ENCODE measurements around the gene RBM11. TPM values are rescaled to one million over a fixed set of nuclear protein-coding genes. Genes with fewer than 3 reads are reported as not detected.

RBM11 gene
- total RNA-seq, 1 donor from 2014 or later = 1.6 TPM

DNA sequence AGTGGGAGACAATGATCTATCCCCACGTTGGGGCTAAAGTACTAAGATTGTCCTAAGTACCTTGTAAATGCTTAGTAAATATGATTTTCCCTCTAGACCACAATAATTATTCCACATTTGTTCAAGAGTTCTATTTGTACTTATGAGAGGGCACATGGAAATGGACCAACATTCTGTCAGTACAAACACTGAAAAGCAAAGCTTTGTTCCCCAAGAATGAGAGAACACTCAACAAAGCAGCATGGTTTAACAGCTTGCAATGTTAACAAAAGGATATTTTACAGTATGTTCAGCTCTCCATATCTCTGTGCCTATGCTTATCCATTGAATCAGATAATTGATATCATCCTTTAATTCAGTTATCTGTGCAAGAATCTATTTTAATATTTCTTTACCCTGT is 35.4 kb downstream of the RBM11 start:
- POLR2A ChIA-PET = no interaction called here
- H3K27ac Mint-ChIP-seq = no peak overlapping the region
- H3K4me1 Mint-ChIP-seq = peaks cover 2% of the 10 kb centered on the region
- no peak for DNase-seq
- no peak for TF ChIP-seq CTCF (IDR thresholded peaks at IDR 0.05)
- intact Hi-C loops (cut with micrococcal nuclease) = no loop called here
- no peak for ATAC-seq (ENCODE audit: low read depth)
- no peak overlapping the region for H3K4me3 Mint-ChIP-seq
- peaks cover 4% of the 10 kb centered on the region for H3K9me3 Mint-ChIP-seq
- CTCF ChIA-PET = interaction anchor here (1.2 kb wide), 1 partner anchor 10 kb away, joined by 3 read pairs; no protein-coding TSS in a partner anchor
- peaks cover 5% of the 10 kb centered on the region for H3K27me3 Mint-ChIP-seq
- H3K36me3 Mint-ChIP-seq (ENCODE audit: low read depth) = no peaks in the 10 kb centered on the region

GRCh38 chr21:14259747-14260146 is 43.8 kb downstream of the RBM11 start:
- H3K36me3 Mint-ChIP-seq (ENCODE audit: low read depth) = no peaks in the 10 kb centered on the region
- no peak overlapping the region for H3K27ac Mint-ChIP-seq
- H3K27me3 Mint-ChIP-seq = peaks cover 2% of the 10 kb centered on the region
- DNase-seq (no peak), ATAC-seq (ENCODE audit: low read depth) (no peak)
- H3K9me3 Mint-ChIP-seq = no peaks in the 10 kb centered on the region
- intact Hi-C loops (cut with micrococcal nuclease) = loop anchor here (1.0 to 5.0 kb wide), 7 partner anchors 143 to 1567 kb away; no protein-coding TSS in a partner anchor
- POLR2A ChIA-PET = no interaction called here
- no peaks in the 10 kb centered on the region for H3K4me1 Mint-ChIP-seq
- TF ChIP-seq CTCF (IDR thresholded peaks at IDR 0.05) = no peak
- CTCF ChIA-PET = interaction anchor here (0.8 to 1.3 kb wide), 5 partner anchors 15 to 1293 kb away, joined by 3 to 7 read pairs (median 4); no protein-coding TSS in a partner anchor
- no peak overlapping the region for H3K4me3 Mint-ChIP-seq

DNA sequence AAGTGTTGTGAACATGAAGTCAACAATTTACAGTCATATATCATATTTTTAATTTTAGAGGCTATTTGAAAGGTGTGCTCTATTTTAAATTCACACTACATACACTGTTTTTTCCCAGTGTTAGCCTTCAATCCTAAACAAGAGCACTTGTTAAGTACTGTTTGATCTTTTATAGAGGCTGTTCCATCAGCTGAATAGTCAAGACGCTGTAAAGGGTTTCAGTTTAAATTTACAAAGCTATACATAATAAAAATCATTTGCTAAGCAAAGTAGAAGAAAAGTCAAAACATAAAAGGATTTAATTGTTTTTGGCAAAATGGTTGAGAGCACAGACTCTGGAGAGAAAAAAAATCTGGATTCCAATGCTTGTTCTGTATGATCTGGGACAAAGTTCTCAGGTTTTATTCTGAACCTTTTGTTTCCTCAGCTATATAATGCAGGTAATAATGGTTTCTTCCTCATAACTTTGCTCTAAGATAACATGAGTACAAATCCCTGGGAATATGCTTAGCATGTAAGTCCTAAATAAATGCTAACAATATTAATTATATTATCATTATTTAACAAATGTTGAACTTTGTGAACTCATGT is 44.3 kb downstream of the RBM11 start:
- DNase-seq (no peak), ATAC-seq (ENCODE audit: low read depth) (no peak)
- no peak overlapping the region for H3K27ac Mint-ChIP-seq
- TF ChIP-seq CTCF (IDR thresholded peaks at IDR 0.05) = no peak
- no peaks in the 10 kb centered on the region for H3K4me1 Mint-ChIP-seq
- H3K9me3 Mint-ChIP-seq = no peaks in the 10 kb centered on the region
- no peak overlapping the region for H3K4me3 Mint-ChIP-seq
- H3K27me3 Mint-ChIP-seq = peaks cover 2% of the 10 kb centered on the region
- no peaks in the 10 kb centered on the region for H3K36me3 Mint-ChIP-seq (ENCODE audit: low read depth)
- intact Hi-C loops (cut with micrococcal nuclease) = loop anchor here (1.0 to 5.0 kb wide), 2 partner anchors 142 to 513 kb away; no protein-coding TSS in a partner anchor
- POLR2A ChIA-PET = no interaction called here
- CTCF ChIA-PET = interaction anchor here (0.8 to 1.3 kb wide), 5 partner anchors 15 to 1293 kb away, joined by 3 to 7 read pairs (median 4); no protein-coding TSS in a partner anchor

DNA sequence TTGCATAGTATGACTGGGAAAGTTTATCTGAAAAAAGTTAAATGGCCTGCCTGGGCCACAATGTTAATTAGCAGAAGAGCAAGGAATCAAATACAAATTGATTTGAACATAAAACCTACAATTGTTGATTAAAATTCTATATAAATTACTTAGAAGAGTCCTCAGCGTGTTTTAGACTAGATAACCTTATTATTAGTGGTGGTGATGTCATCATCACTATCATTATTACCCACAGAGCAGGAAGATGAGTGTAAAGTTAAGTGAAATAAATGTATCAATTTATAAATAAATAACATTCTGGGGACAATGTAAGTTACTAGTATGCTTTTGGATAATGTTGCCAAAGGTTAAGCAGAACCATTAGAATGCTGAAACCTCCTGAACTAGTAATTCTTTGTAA is 46.1 kb downstream of the RBM11 start:
- intact Hi-C loops (cut with micrococcal nuclease) = loop anchor here (5.0 kb wide), 1 partner anchor 140 kb away; no protein-coding TSS in a partner anchor
- no peaks in the 10 kb centered on the region for H3K9me3 Mint-ChIP-seq
- no peaks in the 10 kb centered on the region for H3K36me3 Mint-ChIP-seq (ENCODE audit: low read depth)
- peaks cover 4% of the 10 kb centered on the region for H3K27me3 Mint-ChIP-seq
- DNase-seq (no peak), ATAC-seq (ENCODE audit: low read depth) (no peak)
- no peak for TF ChIP-seq CTCF (IDR thresholded peaks at IDR 0.05)
- no peak overlapping the region for H3K27ac Mint-ChIP-seq
- ChIA-PET CTCF (interaction anchor here (1.7 kb wide), 1 partner anchor 1331 kb away, joined by 4 read pairs; no protein-coding TSS in a partner anchor), POLR2A (no interaction called here)
- no peaks in the 10 kb centered on the region for H3K4me1 Mint-ChIP-seq
- no peak overlapping the region for H3K4me3 Mint-ChIP-seq

GRCh38 chr21:14263879-14264278 is 47.9 kb downstream of the RBM11 start:
- intact Hi-C loops (cut with micrococcal nuclease) = loop anchor here (5.0 kb wide), 1 partner anchor 138 kb away; no protein-coding TSS in a partner anchor
- no peaks in the 10 kb centered on the region for H3K9me3 Mint-ChIP-seq
- ChIA-PET POLR2A (no interaction called here), CTCF (no interaction called here)
- DNase-seq = no peak
- no peak overlapping the region for H3K27ac Mint-ChIP-seq
- no peak overlapping the region for H3K4me3 Mint-ChIP-seq
- no peaks in the 10 kb centered on the region for H3K4me1 Mint-ChIP-seq
- H3K27me3 Mint-ChIP-seq = peaks cover 2% of the 10 kb centered on the region
- no peaks in the 10 kb centered on the region for H3K36me3 Mint-ChIP-seq (ENCODE audit: low read depth)
- ATAC-seq (ENCODE audit: low read depth) = no peak
- no peak for TF ChIP-seq CTCF (IDR thresholded peaks at IDR 0.05)

Data from activated B cell treated with CpG ODN at 0.5 μM for 24 hours (primary cell).